IMR-90 (cell line): ENCODE data around the gene CHD6. TPM values are rescaled to one million over a fixed set of nuclear protein-coding genes. Genes with fewer than 3 reads are reported as not detected.

ENCODE experiments used
- ATAC-seq: fragments of 200-7000 bp; cut with Tn5 transposase; 2 replicates; pipeline ENCODE4 v1.9.1; 2020; ENCODE audit warnings: low read depth, mild to moderate bottlenecking, moderate library complexity
- BruUV-seq: library from RNA; stranded (reverse); fragments of 400-500 nt; replicated peaks from 2 replicates; lab custom pipeline; 2021; lab: Mats Ljungman, UMichigan
- CTCF ChIA-PET: fragments of 300-600 bp; formaldehyde crosslinking; extraction: SDS; loops from one replicate; lab custom pipeline; 2021; ENCODE audit warnings: antibody characterized with exemption; lab: Yijun Ruan, JAX
- POLR2A ChIA-PET: fragments of 300-600 bp; sonication (Branson Sonifier 250); formaldehyde crosslinking; loops from one replicate; lab custom pipeline; 2022; ENCODE audit warnings: antibody characterized with exemption; ENCODE audit not compliant: unreplicated experiment; lab: Charles Lee
- DNase-seq: peaks from one replicate; pipeline ENCODE4 v3.0.0; 2013
- H2AFZ ChIP-seq: replicated peaks from 2 replicates; pipeline ENCODE3; 2013; ENCODE audit warnings: low read length, mild to moderate bottlenecking; ENCODE audit not compliant: poor library complexity
- H2AK5ac ChIP-seq: 2 replicates; pipeline ENCODE4 v1.6.1; 2013; ENCODE audit warnings: low read depth, low read length, inconsistent platforms
- H2AK9ac ChIP-seq: replicated peaks from 2 replicates; pipeline ENCODE3; 2013; ENCODE audit warnings: mild to moderate bottlenecking, low read depth, low read length, moderate library complexity; ENCODE audit not compliant: poor library complexity
- H2BK120ac ChIP-seq: 2 replicates; pipeline ENCODE4 v1.6.1; 2013; ENCODE audit warnings: low read depth, low read length, inconsistent platforms
- H2BK15ac ChIP-seq: 3 replicates; pipeline ENCODE4 v1.6.1; 2013; ENCODE audit warnings: low read depth, low read length, inconsistent platforms
- H2BK20ac ChIP-seq: 2 replicates; pipeline ENCODE4 v1.6.1; 2013; ENCODE audit warnings: low read depth, mild to moderate bottlenecking, inconsistent platforms, low read length, moderate library complexity
- H2BK5ac ChIP-seq: 2 replicates; pipeline ENCODE4 v1.6.1; 2013; ENCODE audit warnings: mild to moderate bottlenecking, low read depth, low read length, inconsistent platforms; ENCODE audit not compliant: poor library complexity, severe bottlenecking
- H3K14ac ChIP-seq: replicated peaks from 2 replicates; pipeline ENCODE4 v1.6.1; 2013; ENCODE audit warnings: low read depth, low read length, inconsistent platforms
- H3K18ac ChIP-seq: 2 replicates; pipeline ENCODE4 v1.6.1; 2013; ENCODE audit warnings: low read depth, low read length, control low read depth
- H3K23ac ChIP-seq: 2 replicates; pipeline ENCODE4 v1.6.1; 2013; ENCODE audit warnings: low read depth, low read length, inconsistent platforms
- H3K27ac ChIP-seq: 2 replicates; pipeline ENCODE4 v1.5.1; 2013; ENCODE audit warnings: mild to moderate bottlenecking, control low read depth, low read length; ENCODE audit not compliant: insufficient read depth
- H3K27me3 ChIP-seq: 2 replicates; pipeline ENCODE4 v1.6.1; 2013; ENCODE audit warnings: low read length; ENCODE audit not compliant: control insufficient read depth, insufficient read depth
- H3K36me3 ChIP-seq: 2 replicates; pipeline ENCODE4 v1.6.1; 2013; ENCODE audit warnings: low read length, mixed read lengths; ENCODE audit not compliant: control insufficient read depth, insufficient read depth
- H3K4ac ChIP-seq: 2 replicates; pipeline ENCODE4 v1.6.1; 2013; ENCODE audit warnings: low read depth, low read length, inconsistent platforms
- H3K4me1 ChIP-seq: 2 replicates; pipeline ENCODE4 v1.6.1; 2013; ENCODE audit warnings: low read length, mixed read lengths; ENCODE audit not compliant: control insufficient read depth, insufficient read depth
- H3K4me2 ChIP-seq: 2 replicates; pipeline ENCODE4 v1.6.1; 2013; ENCODE audit warnings: low read depth, mild to moderate bottlenecking, control low read depth, low read length, moderate library complexity
- H3K4me3 ChIP-seq: 2 replicates; pipeline ENCODE4 v1.5.1; 2013; ENCODE audit warnings: low read depth, mild to moderate bottlenecking, control low read depth, low read length, moderate library complexity; ENCODE audit not compliant: insufficient read depth
- H3K56ac ChIP-seq: 2 replicates; pipeline ENCODE4 v1.6.1; 2013; ENCODE audit warnings: low read length, inconsistent platforms; ENCODE audit not compliant: insufficient read depth; ENCODE audit errors: extremely low read depth
- H3K79me1 ChIP-seq, 2 experiments: 2 replicates each; pipeline ENCODE4 v1.6.1; 2013; ENCODE audit warnings: low read length in 2 of 2, inconsistent platforms in 1 of 2, low read depth in 1 of 2
- H3K9ac ChIP-seq: 2 replicates; pipeline ENCODE4 v1.6.1; 2013; ENCODE audit warnings: low read depth, low read length, control low read depth
- H3K9me1 ChIP-seq: 2 replicates; pipeline ENCODE4 v1.6.1; 2013; ENCODE audit warnings: low read length, inconsistent platforms; ENCODE audit not compliant: insufficient read depth
- H3K9me3 ChIP-seq: 2 replicates; pipeline ENCODE4 v1.6.1; 2013; ENCODE audit warnings: low read length; ENCODE audit not compliant: control insufficient read depth, insufficient read depth
- H4K20me1 ChIP-seq: 2 replicates; pipeline ENCODE4 v1.6.1; 2013; ENCODE audit warnings: low read length, inconsistent platforms; ENCODE audit not compliant: insufficient read depth
- H4K5ac ChIP-seq: 2 replicates; pipeline ENCODE4 v1.6.1; 2013; ENCODE audit warnings: mild to moderate bottlenecking, low read depth, low read length, control low read depth
- H4K8ac ChIP-seq, 2 experiments: 2 replicates each; pipeline ENCODE4 v1.6.1; 2013; ENCODE audit warnings: low read depth in 2 of 2, low read length in 2 of 2, control low read depth in 1 of 2, inconsistent platforms in 1 of 2
- H4K91ac ChIP-seq: 2 replicates; pipeline ENCODE4 v1.6.1; 2013; ENCODE audit warnings: low read depth, low read length, inconsistent platforms; ENCODE audit not compliant: insufficient read depth
- FOS ChIP-seq: fragments of 150-350 bp; IDR thresholded peaks from 2 replicates; pipeline ENCODE4 v1.6.1; 2016; ENCODE audit warnings: low read depth, low read length
- MAZ ChIP-seq: IDR thresholded peaks from 2 replicates; pipeline ENCODE4 v1.6.1; 2012; ENCODE audit warnings: low read depth, mild to moderate bottlenecking, low read length, improper control_type of control experiment, moderate library complexity, borderline replicate concordance
- POLR2A ChIP-seq: IDR thresholded peaks from 2 replicates; pipeline ENCODE4 v1.6.1; 2012; ENCODE audit warnings: mild to moderate bottlenecking, low read depth, low read length
- RFX5 ChIP-seq: IDR thresholded peaks from 2 replicates; pipeline ENCODE4 v1.8.0; 2012; ENCODE audit warnings: low read depth, mild to moderate bottlenecking, low read length, moderate library complexity
- dilution Hi-C: fragments of 300-500 bp; cut with HindIII; formaldehyde crosslinking; loops from one replicate; pipeline ENCODE4 v1.14.3; 2018; ENCODE audit warnings: low sequenced_read_pairs; ENCODE audit not compliant: unreplicated experiment
- in situ Hi-C: fragments of 300-500 bp; cut with MboI; formaldehyde crosslinking; loops from 3 replicates; pipeline ENCODE4 v1.14.3; 2019; ENCODE audit warnings: low sequenced_read_pairs, inconsistent platforms, mixed read lengths
- intact Hi-C: fragments of 100-400 bp; cut with micrococcal nuclease; formaldehyde crosslinking; loops from 2 replicates; pipeline ENCODE4 v1.10.0; 2022
- polyA plus RNA-seq, 3 experiments: library from polyadenylated mRNA; depleted of rRNA; stranded (reverse); fragments of >200 nt; gene quantifications; 2 replicates each; pipeline ENCODE4 v1.2.3, GENCODE V29; 2012; ENCODE audit warnings: low replicate concordance in 1 of 3
- total RNA-seq: library from RNA; depleted of rRNA; stranded (reverse); fragments of >200 nt; gene quantifications from 2 replicates; pipeline ENCODE4 v1.2.3, GENCODE V29; 2012
- TF ChIP-seq, protein P1 (sequence below): conservative IDR thresholded peaks from 2 replicates; pipeline ENCODE4 v1.5.1; 2012; ENCODE audit warnings: mild to moderate bottlenecking, low read depth, low read length, improper control_type of control experiment
- TF ChIP-seq, protein P2 (sequence below): fragments of 150-350 bp; IDR thresholded peaks from 2 replicates; pipeline ENCODE4 v1.6.1; 2017; ENCODE audit warnings: mild to moderate bottlenecking, antibody characterized with exemption, low read length, low read depth

CHD6 gene
- total and polyA plus RNA-seq, 2 of the 4 experiments (the other 2 are of a cell fraction) = 8.8 to 26.7 TPM

DNA sequence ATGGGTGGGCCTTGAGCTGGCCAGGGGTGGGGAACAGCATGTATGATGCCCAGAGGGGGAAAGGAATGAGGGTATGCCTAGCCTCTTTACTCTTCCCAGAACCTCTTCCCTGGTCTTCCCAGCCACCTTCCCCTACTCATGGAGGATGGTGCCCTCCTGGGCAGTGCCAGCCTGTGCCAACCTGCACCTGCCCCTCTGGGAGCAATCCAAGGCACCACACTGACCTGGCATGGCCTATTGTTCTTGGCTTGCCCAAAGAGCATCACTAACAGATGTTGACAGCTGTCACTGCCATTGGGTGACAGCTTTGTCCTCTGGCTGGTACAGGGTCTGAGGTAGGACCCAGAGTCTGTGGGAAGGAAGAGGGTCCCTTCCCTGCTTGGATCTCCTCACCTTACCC, 264.6 kb downstream of the CHD6 start:
- Histone ChIP-seq H3K27ac (no peak overlapping the region), H3K4me3 (no peak overlapping the region), H3K27me3 (no peaks in the 10 kb centered on the region), H3K4me1 (no peaks in the 10 kb centered on the region), H4K20me1 (no peaks in the 10 kb centered on the region), H3K23ac (no peak overlapping the region), H3K18ac (no peak overlapping the region), H4K91ac (no peak overlapping the region), H3K9ac (no peak overlapping the region), H2AK9ac (no peak overlapping the region), H2AFZ (no peak overlapping the region), H3K9me1 (no peaks in the 10 kb centered on the region; the same call in 1 of the 2 replicates), H2BK5ac (no peak overlapping the region), H3K4ac (no peak overlapping the region), H2BK15ac (no peak overlapping the region), H3K36me3 (no peaks in the 10 kb centered on the region; the same call in 1 of the 2 replicates), H2BK20ac (no peak overlapping the region), H3K56ac (no peak overlapping the region), H3K9me3 (no peaks in the 10 kb centered on the region), H4K8ac (no peak overlapping the region), H3K4me2 (no peak overlapping the region), H3K79me1 (no peaks in the 10 kb centered on the region), H2BK120ac (no peak overlapping the region), H3K14ac (no peak overlapping the region), H2AK5ac (no peak overlapping the region), H4K5ac (no peak overlapping the region)
- TF ChIP-seq, protein P1, sequence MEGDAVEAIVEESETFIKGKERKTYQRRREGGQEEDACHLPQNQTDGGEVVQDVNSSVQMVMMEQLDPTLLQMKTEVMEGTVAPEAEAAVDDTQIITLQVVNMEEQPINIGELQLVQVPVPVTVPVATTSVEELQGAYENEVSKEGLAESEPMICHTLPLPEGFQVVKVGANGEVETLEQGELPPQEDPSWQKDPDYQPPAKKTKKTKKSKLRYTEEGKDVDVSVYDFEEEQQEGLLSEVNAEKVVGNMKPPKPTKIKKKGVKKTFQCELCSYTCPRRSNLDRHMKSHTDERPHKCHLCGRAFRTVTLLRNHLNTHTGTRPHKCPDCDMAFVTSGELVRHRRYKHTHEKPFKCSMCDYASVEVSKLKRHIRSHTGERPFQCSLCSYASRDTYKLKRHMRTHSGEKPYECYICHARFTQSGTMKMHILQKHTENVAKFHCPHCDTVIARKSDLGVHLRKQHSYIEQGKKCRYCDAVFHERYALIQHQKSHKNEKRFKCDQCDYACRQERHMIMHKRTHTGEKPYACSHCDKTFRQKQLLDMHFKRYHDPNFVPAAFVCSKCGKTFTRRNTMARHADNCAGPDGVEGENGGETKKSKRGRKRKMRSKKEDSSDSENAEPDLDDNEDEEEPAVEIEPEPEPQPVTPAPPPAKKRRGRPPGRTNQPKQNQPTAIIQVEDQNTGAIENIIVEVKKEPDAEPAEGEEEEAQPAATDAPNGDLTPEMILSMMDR = no peak
- TF ChIP-seq POLR2A (no peak), MAZ (no peak), RFX5 (no peak), FOS (no peak)
- TF ChIP-seq, protein P2, sequence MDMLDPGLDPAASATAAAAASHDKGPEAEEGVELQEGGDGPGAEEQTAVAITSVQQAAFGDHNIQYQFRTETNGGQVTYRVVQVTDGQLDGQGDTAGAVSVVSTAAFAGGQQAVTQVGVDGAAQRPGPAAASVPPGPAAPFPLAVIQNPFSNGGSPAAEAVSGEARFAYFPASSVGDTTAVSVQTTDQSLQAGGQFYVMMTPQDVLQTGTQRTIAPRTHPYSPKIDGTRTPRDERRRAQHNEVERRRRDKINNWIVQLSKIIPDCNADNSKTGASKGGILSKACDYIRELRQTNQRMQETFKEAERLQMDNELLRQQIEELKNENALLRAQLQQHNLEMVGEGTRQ = no peak
- dilution Hi-C loops (no loop called here), in situ Hi-C loops (no loop called here), intact Hi-C loops (no loop called here)
- DNase-seq (no peak), ATAC-seq (no peak)
- BruUV-seq = no TSS peak
- CTCF ChIA-PET = no interaction called here
- POLR2A ChIA-PET = no interaction called here
